ENCODE data around the gene ABCA7.

- no peak for TF ChIP-seq CTCF (conservative IDR thresholded peaks at IDR 0.05)
- no peak for TF ChIP-seq ZFX (IDR thresholded peaks at IDR 0.05)
Observed at GRCh38 chr19:1017115-1017905, 22.6 kb upstream of the ABCA7 start.
